Measurements from ENCODE around the gene RAB26.
"Not testable (repeated sequence)": the region's sequence is repeated elsewhere in the genome, so short reads cannot be mapped to it uniquely, and the experiment has no call there.

Gene RAB26

DNA sequence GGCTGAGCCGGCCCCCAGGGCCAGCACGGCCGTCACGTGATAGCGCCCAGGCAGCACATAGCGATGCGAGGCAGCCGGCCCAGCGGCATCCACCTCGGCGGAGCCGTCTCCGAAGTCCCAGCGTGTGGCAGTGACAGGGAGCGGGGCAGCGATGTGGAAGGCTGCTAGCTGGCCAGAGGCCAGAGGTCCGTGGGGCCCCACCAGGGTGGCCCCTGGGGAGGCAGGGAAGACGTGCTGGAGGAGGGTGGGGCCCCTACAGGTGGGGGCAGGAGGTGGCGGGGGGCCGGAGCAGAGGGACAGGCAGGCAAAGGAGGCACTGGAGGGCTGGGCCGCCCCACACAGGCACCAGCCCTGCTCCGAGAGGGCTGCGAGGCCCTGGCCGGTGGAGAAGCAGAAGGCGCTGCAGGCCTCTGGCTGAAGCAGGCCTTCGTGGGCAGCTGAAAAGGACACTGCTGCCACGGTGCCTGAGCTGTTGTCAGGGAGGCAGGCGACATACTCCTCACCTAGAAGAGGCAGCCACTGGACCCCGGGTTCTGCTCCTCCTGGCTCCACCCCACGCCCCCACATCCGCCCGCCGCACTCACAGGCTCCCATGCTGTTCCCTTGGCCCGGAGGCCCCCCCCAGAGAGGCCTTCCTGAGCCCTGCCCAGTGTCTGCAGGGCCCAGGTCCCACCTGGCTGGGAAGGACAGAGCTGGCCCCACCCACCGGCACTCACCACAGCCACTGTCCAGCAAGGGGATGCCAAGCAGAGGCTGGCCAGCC is 30.3 kb upstream of the RAB26 start:
- not testable (repeated sequence) for DNase-seq

DNA sequence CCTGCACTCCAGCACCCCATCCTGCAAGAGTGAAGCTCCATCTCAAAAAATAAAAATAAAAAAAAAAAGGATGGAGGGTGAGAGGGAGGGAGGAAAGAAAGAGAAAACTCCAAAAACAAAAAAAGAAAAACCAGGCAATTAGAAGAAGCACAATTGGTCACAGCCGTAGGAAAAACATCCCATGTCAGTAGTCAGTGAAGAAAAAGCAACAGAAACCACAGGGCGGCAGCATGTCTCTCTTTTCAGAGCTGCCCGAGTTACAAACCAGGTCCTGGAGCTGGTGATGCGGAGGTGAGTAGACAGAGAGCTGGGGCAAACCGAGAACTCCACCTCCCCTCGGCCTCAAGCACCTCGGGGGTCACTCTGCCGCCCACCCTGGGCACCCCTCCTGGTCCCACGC is 27.1 kb upstream of the RAB26 start:
- peak; percentile 58 for DNase-seq

DNA sequence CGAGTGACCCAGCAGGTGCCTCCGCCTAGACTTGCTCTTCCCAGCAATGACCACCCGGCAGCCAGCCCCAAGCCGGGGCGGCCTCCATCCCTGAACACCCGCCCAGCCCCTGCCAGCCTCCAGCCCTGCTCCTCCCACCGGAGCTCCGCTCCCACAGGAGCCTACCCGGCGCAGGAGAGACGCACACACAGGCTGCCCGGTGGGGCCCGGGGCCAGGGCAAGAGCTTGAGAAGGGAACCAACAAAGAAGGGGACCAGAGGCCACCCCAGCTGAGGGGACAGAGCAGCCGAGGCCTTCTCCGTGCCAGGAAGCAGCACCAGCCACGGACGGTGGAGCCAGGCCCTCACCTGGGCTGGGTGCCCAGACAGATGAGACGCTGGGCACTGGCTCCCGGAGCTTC is 26.6 kb upstream of the RAB26 start:
- DNase-seq: no peak

DNA sequence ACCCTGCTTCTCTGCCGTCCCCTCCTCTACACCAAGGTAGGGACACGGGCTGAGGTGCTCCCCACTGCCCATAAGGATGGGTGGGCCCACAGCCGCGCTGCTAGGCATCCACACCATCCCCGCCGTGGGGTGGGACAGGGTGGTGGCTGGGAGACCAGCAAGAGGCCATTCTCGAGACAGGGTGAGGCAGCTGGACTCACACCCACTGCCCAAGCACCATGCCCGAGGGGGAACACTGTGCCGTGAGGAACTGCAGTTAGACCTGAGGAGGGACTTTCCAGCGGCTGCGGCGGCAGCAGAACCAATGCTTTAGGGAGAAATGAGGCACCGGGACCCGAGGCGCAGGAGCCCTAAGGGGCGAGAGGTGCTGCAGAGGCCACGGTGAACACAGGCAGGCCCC is 26.0 kb upstream of the RAB26 start:
- DNase-seq: no peak

DNA sequence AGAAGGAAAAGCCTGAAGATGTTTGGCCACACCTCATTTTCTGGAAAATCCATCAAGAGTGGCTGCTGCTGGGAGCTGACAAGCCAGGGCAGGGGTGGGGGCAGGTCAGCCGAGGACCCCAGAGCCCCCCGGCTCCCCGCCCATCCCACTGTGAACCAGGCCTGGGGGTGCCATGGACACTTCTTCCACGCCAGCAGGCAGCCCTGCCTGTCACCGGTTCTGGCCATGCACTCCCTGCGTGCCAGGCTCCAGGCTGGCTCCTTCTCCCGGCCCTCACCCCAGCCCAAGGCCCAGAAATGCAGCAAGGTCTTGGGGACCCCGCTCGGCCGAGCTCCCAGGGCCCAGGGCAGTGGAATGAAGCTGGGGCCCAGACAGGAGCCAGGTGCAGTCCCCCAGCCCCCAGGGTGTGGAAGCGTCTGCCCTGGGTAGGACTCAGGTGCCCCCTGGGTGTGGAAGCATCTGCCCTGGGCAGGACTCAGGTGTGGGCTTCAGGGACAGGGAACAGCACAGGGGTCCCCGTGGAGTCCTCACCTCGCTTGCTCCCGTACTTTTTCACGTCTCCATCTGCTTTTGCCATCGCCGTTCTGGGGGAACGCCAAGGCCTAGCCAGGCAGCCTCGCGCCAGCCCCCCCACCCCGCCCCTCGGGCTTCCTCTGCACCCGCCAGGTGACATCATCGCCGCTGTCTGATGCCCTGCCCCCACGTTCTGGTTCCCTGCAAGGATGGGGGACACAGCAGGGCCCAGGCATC is 25.3 kb upstream of the RAB26 start:
- not testable (repeated sequence) for DNase-seq

DNA sequence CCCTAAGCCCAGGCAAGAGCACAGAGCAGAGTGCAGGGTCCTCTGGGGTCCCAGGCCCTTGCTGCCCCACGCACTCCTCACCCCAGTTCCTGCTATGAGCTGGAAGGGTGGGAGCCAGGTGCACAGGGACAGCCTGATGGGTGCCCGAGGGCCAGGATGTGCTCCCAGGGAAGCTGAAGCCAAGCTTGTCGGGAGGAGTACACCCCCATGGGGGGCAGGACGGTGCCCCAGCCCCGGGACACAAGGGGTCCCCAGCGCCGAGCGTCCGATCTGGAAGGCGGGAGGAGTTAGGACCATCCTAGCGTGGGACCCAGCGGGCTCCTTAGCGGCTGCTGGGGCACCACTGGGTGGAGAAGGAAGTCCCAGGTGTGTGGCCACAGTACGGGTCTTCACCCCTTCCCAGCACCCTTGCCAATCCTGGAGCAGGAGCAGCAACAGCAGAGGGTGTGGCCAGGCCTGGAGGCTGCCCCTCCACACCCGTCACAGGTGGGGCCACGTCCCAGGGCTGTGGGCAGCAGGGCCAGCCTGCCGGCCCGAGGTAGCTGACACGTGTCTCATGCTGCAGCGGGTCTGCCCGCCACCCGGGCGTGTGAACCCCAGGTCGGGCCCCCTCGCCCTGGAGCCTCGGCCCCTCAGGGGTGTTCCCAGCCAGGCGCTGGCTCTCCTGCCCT is 24.6 kb upstream of the RAB26 start:
- not testable (repeated sequence) for DNase-seq

DNA sequence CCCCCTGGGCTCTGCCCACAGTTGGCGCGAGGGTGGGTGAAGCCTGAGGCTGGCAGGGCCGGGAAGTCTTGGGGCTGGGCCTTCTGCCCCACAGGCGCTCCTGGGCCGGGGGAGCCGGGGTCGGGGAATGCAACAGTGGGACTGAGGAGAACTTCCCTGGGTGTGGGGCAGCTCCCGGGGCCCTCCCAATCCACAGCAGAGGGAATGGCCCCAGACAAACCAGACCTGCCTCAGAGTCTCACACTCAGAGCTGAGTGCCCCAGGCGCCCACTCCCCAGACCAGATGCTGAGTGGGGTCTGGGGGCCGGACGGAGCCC is 24.1 kb upstream of the RAB26 start:
- DNase-seq: not testable (repeated sequence)

DNA sequence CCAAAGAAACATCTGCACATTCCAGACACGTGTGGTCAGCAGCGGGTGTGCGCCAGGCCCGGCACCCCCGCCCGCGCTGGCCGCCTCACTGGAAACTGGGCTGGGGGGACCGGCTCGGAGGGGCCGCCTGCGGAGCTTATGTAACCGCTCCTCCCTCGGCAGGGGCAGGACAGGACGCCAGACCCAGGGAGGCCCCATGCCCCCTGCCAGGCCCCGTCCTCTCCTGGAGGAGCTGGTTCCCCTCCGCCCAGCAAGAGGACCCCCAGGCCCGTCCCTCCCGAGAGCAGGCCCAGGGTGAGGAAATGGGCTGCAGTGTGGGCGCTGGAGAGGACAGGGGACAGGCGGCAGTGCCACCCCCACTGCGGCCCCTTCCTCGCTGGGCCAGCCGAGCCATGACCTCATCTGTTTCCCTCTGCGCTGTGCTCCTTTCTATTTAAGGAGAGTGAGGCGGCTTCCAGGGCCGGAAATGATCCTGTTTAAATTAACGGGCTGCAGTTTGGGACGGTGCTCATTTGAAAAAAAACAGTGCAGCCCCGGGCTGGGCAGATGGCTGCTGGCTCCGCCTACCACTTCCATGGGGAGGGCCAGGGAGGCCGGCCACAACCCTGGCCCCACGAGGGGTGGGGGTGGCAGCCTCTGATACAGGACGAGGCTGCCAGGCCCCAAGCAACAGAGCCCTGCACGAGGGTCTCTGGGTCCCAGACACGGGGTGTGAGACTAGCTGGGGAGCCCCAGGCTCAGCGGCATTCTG is 23.6 kb upstream of the RAB26 start:
- peak; percentile 28 for DNase-seq

DNA sequence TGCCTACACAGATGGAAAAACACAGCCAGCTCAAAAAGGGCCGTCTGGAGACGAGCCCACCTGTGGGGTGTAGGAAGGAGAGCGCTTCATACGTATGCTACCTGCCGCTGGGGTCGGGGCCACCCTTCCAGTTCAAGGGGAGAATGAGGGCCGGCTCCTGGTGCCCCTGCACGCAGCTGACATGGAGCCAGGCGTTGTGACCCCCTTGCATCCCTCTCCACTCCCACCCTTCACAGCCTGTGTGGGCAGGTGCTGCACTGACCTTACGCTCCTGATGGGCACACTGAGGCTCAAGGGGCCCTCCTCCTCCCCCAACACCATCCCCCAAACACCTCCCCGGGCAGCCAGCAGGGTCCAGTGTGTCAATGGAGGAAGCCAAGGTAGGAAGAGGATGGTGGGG is 22.8 kb upstream of the RAB26 start:
- not testable (repeated sequence) for DNase-seq

DNA sequence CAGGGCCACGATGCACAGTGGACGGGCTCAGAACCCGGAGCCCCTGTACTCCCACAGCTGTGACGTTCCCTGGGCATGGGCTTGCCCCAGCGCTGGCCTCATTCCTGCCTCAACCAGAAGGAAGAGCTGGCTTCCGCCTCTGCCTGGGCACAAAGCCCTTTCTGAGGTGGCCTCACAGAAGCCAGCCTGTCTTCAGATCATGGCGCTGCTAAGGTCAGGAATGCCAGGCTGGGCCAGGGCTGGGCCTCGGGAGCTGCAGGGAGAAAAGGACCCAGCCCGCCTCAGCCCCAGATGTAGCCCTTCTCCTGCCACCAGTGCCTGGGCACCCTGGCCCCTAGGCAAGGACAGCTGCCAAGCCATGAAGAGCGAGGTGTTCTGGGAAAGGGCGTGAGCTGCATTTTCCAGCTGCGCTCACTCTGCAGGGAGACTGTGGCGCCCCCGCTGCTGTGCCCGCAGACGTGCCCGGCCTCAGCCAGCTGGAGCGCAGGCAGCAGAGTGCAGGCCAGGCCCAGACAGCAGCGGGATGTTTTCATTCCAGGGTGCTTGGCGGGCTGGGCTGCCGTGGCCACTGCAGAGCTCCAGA is 22.2 kb upstream of the RAB26 start:
- peak; percentile 24 for DNase-seq

DNA sequence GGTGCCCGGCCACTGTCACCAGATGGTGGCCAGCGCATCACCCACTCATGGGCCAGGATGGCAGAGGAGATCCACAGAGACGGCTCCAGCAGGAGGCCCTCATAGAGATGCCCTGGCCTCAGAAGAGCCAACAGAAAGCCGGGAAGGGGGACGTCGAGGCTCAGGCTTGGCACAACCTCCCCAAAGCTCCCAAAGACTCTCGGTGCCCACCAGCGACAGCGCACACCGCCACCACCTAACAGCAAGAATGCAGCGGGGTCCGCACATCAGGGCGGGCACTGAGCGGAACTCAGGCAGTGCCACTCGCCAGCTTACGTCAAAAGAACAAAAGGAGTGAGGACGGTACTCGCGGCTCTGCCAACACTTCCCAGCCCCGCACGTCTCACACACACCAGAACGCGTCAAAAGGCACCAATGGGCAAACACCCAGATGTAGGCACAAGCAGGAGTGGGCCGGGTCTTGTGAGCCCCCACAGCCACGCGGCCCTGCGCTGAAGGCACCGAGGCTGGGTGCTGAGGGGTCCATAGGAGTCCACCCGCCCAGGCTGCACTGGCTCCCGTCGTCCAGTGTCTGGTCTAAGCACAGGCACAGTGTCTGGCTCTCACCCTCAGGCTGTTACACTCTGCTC is 21.4 kb upstream of the RAB26 start:
- DNase-seq: not testable (repeated sequence)

DNA sequence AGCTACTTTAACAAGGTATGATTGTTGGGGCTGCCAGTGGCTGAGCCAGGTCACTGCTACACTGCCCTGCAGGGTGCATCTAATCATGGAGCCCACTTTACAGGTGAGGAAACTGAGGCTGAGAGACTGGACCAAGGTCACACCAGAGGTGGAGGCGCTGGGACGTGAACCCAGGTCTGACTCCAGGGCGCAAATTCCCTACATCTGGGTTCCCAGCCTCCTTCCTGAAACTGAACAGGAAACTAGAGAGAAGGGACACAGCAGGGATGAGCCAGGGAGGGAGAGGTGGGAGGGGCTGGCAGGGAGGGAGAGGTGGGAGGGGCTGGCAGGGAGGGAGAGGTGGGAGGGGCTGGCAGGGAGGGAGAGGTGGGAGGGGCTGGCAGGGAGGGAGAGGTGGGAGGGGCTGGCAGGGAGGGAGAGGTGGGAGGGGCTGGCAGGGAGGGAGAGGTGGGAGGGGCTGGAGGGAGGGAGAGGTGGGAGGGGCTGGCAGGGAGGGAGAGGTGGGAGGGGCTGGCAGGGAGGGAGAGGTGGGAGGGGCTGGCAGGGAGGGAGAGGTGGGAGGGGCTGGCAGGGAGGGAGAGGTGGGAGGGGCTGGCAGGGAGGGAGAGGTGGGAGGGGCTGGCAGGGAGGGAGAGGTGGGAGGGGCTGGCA is 20.7 kb upstream of the RAB26 start:
- peak; percentile 20 for DNase-seq

DNA sequence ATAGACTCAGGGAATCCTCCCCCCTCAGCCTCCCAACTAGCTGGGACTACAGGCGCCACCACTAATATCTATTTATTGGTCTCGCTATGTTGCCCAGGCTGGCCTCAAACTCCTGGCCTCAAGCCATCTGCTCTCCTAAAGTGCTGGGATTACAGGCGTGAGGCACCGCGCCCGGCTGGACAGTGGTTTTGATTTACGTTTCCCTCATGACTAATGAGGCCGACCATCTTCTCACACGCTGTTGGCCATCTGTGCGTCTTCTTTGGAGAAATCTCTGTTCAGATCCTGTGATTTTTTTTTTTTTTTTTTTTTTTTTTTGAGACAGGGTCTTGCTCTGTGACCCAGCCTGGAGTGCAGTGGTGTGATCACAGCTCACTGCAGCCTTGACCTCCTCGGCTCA is 19.2 kb upstream of the RAB26 start:
- not testable (repeated sequence) for DNase-seq

DNA sequence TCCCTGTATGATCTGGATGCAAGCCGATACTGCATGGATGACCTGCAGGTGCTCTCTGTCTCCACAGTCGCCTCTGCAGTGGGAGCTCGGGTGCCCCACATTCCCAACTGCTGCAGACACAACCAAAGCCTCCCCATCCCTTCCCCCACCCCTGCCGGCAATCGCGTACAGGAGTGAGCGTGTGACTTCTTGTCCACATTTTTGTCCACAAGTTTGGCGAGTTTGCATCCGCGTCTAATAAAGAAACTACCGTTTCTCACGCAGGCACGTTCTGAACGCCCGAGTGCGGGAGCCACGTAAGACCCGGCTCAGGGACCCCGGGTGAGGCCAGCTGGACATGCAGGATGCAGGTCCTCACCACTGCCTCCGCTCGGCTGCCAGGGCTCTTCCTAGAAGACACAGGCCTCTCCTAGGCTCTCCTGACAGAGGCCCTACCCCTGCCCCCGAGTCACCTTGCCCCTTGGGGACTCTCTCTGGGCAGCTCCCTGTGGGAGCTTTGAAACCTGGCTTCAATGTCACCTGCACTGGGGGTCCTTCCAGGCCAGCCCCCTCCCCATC is 18.5 kb upstream of the RAB26 start:
- DNase-seq: not testable (repeated sequence)

DNA sequence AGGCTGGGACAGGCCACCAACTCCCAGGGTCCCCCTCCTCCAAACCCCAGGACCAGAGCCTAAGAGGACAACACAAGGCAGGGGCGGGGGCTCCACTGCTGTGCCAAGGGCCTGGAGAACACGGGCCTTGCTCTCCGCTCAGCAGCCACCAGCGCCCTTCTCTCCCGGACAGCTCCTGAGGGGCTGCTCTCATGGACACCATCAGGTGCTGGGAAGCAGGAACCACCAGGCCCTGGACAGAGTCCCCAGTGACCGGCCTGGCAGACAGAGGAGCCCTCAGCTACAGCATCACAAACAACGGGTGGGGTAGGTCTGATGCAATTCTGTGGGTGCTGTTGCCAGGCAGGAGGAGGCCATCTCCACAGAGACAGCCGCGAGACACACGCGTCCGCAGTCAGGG is 14.6 kb upstream of the RAB26 start:
- not testable (repeated sequence) for DNase-seq

DNA sequence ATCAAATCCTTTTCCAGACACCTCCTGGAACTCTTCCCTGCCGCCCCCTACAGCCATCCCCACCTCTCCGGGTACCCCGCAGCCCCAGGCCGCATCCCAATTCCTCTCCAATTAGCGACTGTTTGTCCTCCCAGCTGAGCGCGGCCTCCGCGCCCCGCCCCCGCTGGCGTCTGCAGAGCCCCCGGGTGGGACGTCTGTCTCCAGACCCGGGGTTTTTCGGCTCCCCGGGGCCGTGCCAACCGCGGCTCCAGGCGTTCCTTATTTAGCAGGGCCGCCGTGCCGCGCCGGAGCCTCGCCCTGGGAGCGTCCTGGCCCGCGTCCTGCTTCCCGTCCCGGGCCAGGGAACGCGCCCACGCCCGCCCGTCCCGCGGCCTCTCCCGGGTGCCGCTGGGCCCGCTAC is 13.4 kb upstream of the RAB26 start:
- not testable (repeated sequence) for DNase-seq

DNA sequence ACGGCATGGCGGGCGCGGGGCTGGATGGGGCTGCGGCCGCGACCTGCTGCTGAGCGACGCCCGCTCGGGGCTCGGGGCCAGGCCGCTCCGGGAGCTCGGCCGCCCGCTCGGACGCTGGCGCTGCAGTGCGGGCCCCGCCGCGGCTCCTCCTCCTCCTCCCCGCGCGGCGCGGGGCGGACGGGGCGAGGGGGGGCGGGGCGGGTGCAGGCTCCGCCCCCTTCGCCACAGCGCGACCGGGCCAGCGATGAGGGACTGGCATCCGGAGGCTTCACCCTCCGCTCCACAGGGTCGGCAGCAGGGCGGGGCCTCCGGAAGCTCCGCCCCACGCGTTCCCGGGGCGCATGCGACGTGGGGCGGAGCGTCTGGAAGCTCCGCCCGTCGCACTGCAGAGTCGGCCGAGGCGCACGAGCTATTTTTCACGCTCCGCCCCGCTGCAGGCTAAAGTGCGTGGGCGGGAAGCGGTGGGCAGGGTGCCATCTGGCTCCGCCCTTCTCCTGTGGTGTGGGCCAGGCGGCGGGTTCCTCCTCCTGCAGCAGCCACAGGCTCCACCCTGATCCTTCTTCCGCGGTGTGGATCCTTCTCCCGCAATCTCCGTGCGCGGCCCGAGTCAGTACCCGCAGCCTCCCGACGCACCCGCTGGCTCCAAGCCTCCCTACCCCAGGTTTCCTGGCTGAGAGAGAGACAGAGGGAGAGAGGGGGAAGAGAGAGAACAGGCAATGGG is 12.5 kb upstream of the RAB26 start, which contains the start of gene PKD1:
Gene PKD1, minus strand, starts transcription at position 129 of the 721 bp plus-strand sequence. CDS start 209 bp downstream, outside the sequence.
- peak; percentile 46 for DNase-seq

DNA sequence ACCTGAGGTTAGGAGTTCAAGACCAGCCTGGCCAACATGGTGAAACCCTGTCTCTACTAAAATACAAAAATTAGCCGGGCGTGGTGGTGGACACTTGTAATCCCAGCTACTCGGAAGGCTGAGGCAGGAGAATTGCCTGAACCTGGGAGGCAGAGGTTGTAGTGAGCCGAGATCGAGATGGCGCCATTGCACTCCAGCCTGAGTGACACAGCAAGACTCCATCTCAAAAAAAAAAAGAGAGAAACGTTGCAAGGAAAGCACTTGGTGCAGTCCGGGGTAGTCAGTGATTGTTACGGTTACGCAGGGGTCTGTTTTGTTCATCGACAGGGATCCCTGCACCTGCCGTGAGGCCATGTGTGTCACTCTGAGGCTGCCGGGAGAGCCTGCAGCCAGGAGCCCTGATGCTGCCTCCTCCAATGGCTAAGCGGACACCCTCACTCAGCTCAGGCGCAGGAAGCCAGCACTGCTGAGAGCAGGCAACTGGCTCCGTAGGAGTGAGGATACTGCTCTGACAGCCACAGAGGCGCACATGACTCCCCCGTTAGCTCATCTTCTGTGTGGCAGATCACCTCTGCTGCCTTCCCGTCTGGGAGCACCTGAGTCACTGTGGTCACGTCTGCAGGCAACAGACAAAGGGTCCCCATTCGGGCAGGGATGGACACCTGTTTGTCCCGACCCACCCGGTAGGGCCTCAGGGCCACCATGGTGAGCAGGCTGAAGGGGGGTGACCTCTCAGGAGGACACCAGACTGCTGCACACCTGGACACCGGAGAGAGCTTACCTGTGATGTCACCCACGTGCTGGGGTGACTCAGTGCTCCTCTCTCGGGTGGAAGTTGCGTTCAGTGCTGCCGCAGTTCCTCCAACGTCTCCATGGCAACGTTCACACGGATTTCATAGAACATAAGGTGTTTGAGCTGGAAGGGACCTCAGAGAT is 5.2 kb upstream of the RAB26 start:
- no peak for DNase-seq

DNA sequence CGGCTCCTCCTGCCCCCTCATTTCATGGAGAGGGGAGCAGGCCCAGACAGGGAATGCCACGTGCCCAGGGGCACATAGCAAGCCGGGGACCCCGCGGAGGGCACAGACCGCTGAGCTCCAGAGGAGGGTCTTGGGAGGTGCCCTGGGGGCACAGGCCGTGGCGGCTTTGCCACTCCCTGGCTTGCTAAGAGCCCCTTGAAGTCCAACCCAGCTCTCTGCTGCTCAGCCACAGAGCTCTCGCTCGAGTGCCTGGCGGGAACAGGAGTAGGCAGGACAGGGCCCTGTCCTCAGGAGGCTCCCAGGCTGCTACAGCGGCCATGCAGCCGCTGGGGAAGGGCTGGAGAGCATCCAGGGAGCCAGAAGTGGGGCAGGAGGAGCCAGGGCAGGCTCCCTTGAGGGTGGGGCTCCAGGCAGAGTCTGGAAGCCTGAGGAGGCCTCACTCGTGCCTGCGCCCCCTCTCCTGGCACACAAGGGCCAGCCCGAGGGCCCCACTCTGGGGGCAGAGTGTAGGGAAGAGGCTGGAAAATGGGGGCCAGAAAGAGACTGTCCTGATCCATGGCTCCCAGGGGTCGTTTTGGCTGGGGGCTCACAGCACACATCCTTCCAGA is 4.4 kb upstream of the RAB26 start:
- DNase-seq: no peak
